HG02588 (cell line): ENCODE measurements around the gene CEP131.

ENCODE experiments used
- ATAC-seq: cut with Tn5 transposase; IDR thresholded peaks from one replicate; pipeline ENCODE4 v1.9.1; 2021; ENCODE audit warnings: mild to moderate bottlenecking, moderate library complexity; ENCODE audit not compliant: unreplicated experiment

CEP131 gene

GRCh38 chr17:81239714-81240555 is 17.2 kb upstream of the CEP131 start:
- peak; percentile 1 for ATAC-seq

DNA sequence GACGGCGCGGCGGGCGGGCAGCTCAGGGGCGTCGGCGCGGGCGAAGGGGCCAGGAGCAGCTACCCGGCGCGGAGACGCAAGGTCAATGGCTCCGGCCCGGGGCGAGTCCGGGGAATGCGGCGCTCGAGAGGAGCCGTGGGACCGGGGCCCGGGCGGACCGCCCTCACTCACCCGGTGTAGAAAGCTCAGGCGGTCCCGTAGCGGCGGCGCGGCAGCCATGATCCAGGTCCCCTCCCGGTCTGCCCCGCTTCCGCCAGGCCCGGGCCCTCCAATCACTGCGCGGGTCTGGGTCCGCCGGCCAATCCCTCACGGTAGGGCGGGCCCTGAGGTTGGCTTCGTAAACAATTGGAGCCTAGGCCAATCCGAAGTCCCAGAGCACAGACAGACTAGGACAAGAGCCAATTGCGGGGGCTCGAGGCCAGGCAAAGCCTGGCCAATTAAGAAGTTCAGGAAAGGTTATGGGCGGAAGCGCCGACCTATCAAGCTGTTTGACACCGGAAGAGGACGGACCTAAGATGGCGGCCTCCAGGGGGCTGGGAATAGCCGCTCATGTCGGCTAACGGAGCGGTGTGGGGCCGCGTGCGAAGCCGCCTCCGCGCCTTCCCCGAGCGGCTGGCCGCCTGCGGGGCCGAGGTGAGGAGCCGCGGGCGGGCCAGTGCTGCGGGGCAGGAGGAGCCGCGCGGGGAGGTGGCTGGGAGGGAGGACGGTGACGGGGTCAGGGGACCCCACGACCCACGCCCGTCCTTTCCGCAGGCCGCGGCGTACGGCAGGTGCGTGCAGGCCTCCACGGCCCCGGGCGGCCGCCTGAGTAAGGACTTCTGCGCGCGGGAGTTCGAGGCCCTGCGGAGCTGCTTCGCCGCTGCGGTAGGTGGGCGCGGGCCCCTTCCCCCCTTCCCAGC is 16.3 kb upstream of the CEP131 start, which contains the start of the genes NDUFAF8 and TEPSIN:
Gene NDUFAF8 (plus strand): TSS at position 504 of the 899 bp plus-strand sequence. CDS start 46 bp downstream, at position 550.
Gene TEPSIN (minus strand): TSS at position 241 of the 899 bp plus-strand sequence. CDS start 22 bp downstream, at position 219.
- peak; percentile 87 for ATAC-seq

GRCh38 chr17:81238490-81238814 is 15.7 kb upstream of the CEP131 start:
- no peak for ATAC-seq

GRCh38 chr17:81237591-81238489 is 15.1 kb upstream of the CEP131 start:
- ATAC-seq, result no peak

DNA sequence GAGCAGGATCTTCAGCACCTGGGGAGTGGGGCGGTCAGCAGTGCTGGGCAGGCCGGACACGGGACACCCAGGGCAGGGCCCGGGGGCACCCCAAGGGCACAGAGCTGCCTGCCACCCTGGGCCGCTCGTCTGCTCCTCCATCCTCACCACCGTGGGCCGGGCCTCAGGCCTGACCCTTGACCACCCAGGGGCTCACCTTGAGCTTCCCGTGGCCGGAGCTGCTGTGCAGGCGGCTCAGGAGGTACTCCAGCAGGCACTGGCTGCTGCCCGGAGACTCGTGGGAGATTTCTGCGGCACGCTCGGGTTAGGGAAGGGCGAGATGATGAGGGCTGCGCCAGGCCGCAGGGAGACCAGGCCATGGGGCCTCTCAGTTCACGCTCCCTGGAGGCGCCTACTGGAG is 14.0 kb upstream of the CEP131 start:
- no peak for ATAC-seq

DNA sequence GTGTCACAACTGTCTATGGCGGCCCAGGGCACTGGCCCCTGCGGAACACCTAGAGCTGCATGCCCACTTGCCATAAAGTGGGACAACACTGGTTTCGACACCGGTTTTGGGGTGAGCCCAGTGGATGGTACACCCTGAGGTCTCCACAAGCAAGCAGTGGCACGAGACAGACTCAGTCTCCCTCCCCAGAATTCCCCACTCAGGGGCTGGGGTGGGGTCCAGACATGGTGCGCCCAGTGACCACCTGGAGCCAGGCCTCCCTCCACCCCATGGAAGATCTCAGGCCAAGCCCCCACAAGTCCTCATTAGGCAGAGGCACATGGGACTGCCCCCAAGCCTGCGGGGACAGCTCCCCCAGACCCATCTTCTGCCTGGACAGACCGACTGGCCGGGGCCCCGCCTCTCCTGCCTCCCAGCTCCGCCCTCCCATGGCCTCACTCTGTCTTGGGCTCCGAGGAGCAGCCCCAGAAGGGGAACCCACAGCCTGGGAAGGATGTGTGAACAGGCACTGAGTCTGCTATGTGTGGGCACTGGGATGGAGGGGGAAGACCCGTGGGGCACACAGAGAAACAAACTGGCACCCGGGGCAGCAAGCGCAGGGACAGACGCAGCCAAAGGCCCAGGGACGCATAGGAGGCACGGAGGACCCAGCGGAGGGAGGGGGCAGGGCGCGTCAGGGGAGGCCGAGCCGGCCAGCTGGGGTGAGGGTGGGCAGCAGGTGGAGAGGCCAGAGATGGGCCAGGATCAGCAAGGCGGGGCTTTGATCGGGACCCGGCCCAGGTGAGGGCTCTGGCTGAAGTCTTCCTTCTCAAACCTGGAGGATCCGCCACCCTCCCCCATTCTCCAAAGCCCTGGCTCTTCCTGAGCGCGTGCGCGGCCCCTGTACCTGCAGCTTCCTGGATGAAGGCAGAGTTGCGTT is 13.3 kb upstream of the CEP131 start:
- no peak for ATAC-seq

GRCh38 chr17:81234940-81235821 is 12.4 kb upstream of the CEP131 start:
- ATAC-seq, result no peak

GRCh38 chr17:81234506-81234855 is 11.7 kb upstream of the CEP131 start:
- ATAC-seq, result no peak

- no peak for ATAC-seq
These were observed 11.2 kb upstream of the CEP131 start for GRCh38 chr17:81233811-81234505.

GRCh38 chr17:81233316-81233715 is 10.6 kb upstream of the CEP131 start:
- ATAC-seq, result no peak

GRCh38 chr17:81232616-81233241 is 10.0 kb upstream of the CEP131 start:
- no peak for ATAC-seq

- no peak for ATAC-seq
These were observed 9.2 kb upstream of the CEP131 start for GRCh38 chr17:81231766-81232581.

- no peak for ATAC-seq
These were observed 8.4 kb upstream of the CEP131 start for GRCh38 chr17:81231121-81231645.

GRCh38 chr17:81230043-81230820 is 7.5 kb upstream of the CEP131 start:
- ATAC-seq, result no peak

GRCh38 chr17:81229666-81229920 is 6.8 kb upstream of the CEP131 start:
- ATAC-seq, result no peak
